SHP77 (cell line): ENCODE data around the gene SLC35E1.
"Not testable (repeated sequence)": the region's sequence is repeated elsewhere in the genome, so short reads cannot be mapped to it uniquely, and the experiment has no call there.

Source experiments
- DNase-seq, 2 experiments: peaks; one replicate each; lab custom pipeline; 2025; lab: John Stamatoyannopoulos, UW

SLC35E1 gene

GRCh38 chr19:16522559-16523377 is 49.4 kb downstream of the SLC35E1 start:
- no peak for DNase-seq

- no peak for DNase-seq
Measured at GRCh38 chr19:16521715-16522289, 50.4 kb downstream of the SLC35E1 start.

- no peak for DNase-seq
Measured at GRCh38 chr19:16520986-16521624, 51.1 kb downstream of the SLC35E1 start.

GRCh38 chr19:16520074-16520973 is 51.9 kb downstream of the SLC35E1 start:
- DNase-seq, result no peak

- no peak for DNase-seq
Measured at GRCh38 chr19:16519230-16519687, 53.0 kb downstream of the SLC35E1 start.

GRCh38 chr19:16518483-16519229 is 53.6 kb downstream of the SLC35E1 start:
- no peak for DNase-seq

GRCh38 chr19:16518061-16518460 is 54.2 kb downstream of the SLC35E1 start:
- DNase-seq, result no peak

GRCh38 chr19:16516923-16517610 is 55.1 kb downstream of the SLC35E1 start:
- no peak for DNase-seq

- DNase-seq, result no peak
Measured at GRCh38 chr19:16516381-16516780, 55.8 kb downstream of the SLC35E1 start.

- DNase-seq, result no peak
Measured at GRCh38 chr19:16514383-16515019, 57.7 kb downstream of the SLC35E1 start.

- not testable (repeated sequence) for DNase-seq
Measured at GRCh38 chr19:16512611-16513010, 59.6 kb downstream of the SLC35E1 start.

- no peak for DNase-seq
Measured at GRCh38 chr19:16509141-16510061, 62.8 kb downstream of the SLC35E1 start.

- no peak for DNase-seq
Measured at GRCh38 chr19:16508546-16508945, 63.7 kb downstream of the SLC35E1 start.

GRCh38 chr19:16506961-16507360 is 65.3 kb downstream of the SLC35E1 start:
- DNase-seq, result no peak

GRCh38 chr19:16506161-16506560 is 66.1 kb downstream of the SLC35E1 start:
- DNase-seq, result not testable (repeated sequence)

GRCh38 chr19:16504271-16504670 is 67.9 kb downstream of the SLC35E1 start:
- DNase-seq, result no peak
